Astrocyte (in vitro differentiated cells and primary cell): Measurements from ENCODE around the gene ZNF19. TPM values are rescaled to one million over a fixed set of nuclear protein-coding genes. Genes with fewer than 3 reads are reported as not detected.

ENCODE experiments used
- DNase-seq: peaks from one replicate; pipeline ENCODE4 v3.0.0-alpha.2; 2010; ENCODE audit warnings: low read depth
- FAIRE-seq: peaks from 2 replicates; lab custom pipeline; 2011; peaks lifted over from hg19 to GRCh38; lab: Jason Lieb, UNC
- H2AFZ ChIP-seq: 2 replicates; pipeline ENCODE4 v1.6.0; 2012; ENCODE audit warnings: low read depth, low read length, inconsistent platforms
- H3K27ac ChIP-seq: 2 replicates; pipeline ENCODE4 v1.5.1; 2011; ENCODE audit warnings: low read depth, low read length, inconsistent platforms
- H3K27me3 ChIP-seq: 2 replicates; pipeline ENCODE4 v1.6.0; 2011; ENCODE audit warnings: low read length, inconsistent platforms; ENCODE audit not compliant: insufficient read depth
- H3K36me3 ChIP-seq: 2 replicates; pipeline ENCODE4 v1.5.1; 2011; ENCODE audit warnings: low read length, inconsistent platforms; ENCODE audit not compliant: insufficient read depth
- H3K4me1 ChIP-seq: 2 replicates; pipeline ENCODE4 v1.5.1; 2011; ENCODE audit warnings: low read length, inconsistent platforms; ENCODE audit not compliant: insufficient read depth
- H3K4me2 ChIP-seq: 2 replicates; pipeline ENCODE4 v1.6.0; 2012; ENCODE audit warnings: low read length, inconsistent platforms
- H3K4me3 ChIP-seq: 2 replicates; pipeline ENCODE4 v1.5.1; 2011; ENCODE audit warnings: low read depth, mild to moderate bottlenecking, low read length, inconsistent platforms; ENCODE audit not compliant: insufficient read depth
- H3K79me2 ChIP-seq: 2 replicates; pipeline ENCODE4 v1.6.0; 2012; ENCODE audit warnings: mild to moderate bottlenecking, low read length, inconsistent platforms; ENCODE audit not compliant: insufficient read depth
- H3K9ac ChIP-seq: 2 replicates; pipeline ENCODE4 v1.6.0; 2012; ENCODE audit warnings: mild to moderate bottlenecking, low read length, inconsistent platforms
- H3K9me3 ChIP-seq: 2 replicates; pipeline ENCODE4 v1.5.1; 2012; ENCODE audit warnings: low read depth, mild to moderate bottlenecking, low read length, inconsistent platforms; ENCODE audit not compliant: insufficient read depth
- H4K20me1 ChIP-seq: 2 replicates; pipeline ENCODE4 v1.6.0; 2012; ENCODE audit warnings: low read length, inconsistent platforms; ENCODE audit not compliant: insufficient read depth
- H3K27ac Mint-ChIP-seq: one replicate; pipeline ENCODE4 v1.8.0; 2021; ENCODE audit warnings: mild to moderate bottlenecking, mixed read lengths; ENCODE audit not compliant: unreplicated experiment
- H3K27me3 Mint-ChIP-seq: one replicate; pipeline ENCODE4 v1.8.0; 2021; ENCODE audit warnings: low read depth, mixed read lengths; ENCODE audit not compliant: unreplicated experiment
- H3K36me3 Mint-ChIP-seq: one replicate; pipeline ENCODE4 v1.8.0; 2021; ENCODE audit warnings: low read depth, mixed read lengths; ENCODE audit not compliant: unreplicated experiment
- H3K4me1 Mint-ChIP-seq: one replicate; pipeline ENCODE4 v1.8.0; 2021; ENCODE audit warnings: low read depth, mixed read lengths; ENCODE audit not compliant: unreplicated experiment
- H3K4me3 Mint-ChIP-seq: one replicate; pipeline ENCODE4 v1.8.0; 2021; ENCODE audit warnings: mild to moderate bottlenecking, moderate library complexity, mixed read lengths; ENCODE audit not compliant: unreplicated experiment
- H3K9me3 Mint-ChIP-seq: one replicate; pipeline ENCODE4 v1.8.0; 2021; ENCODE audit warnings: mild to moderate bottlenecking, mixed read lengths; ENCODE audit not compliant: unreplicated experiment
- CTCF ChIP-seq: IDR thresholded peaks from 2 replicates; pipeline ENCODE4 v1.5.1; 2011; ENCODE audit warnings: low read depth, mild to moderate bottlenecking, inconsistent platforms, low read length, moderate library complexity; ENCODE audit not compliant: insufficient read depth
- EZH2 ChIP-seq: IDR thresholded peaks from 2 replicates; pipeline ENCODE4 v1.6.1; 2012; ENCODE audit warnings: mild to moderate bottlenecking, low read length, inconsistent platforms; ENCODE audit not compliant: insufficient read depth
- total RNA-seq: library from RNA; stranded (reverse); gene quantifications from 2 replicates; pipeline ENCODE4 v1.2.1, GENCODE V29; 2021

Gene ZNF19
- total RNA-seq, 1 donor from 2014 or later: 2.9 TPM

GRCh38 chr16:71460941-71461340 lies 28.2 kb downstream of the ZNF19 start:
- no peak for DNase-seq
- Histone ChIP-seq H3K4me3 (peak overlapping the region; percentile 91), H3K79me2 (peaks cover 35% of the 10 kb centered on the region), H3K4me2 (peak overlapping the region; percentile 91), H3K4me1 (peaks cover 12% of the 10 kb centered on the region), H3K27me3 (no peaks in the 10 kb centered on the region), H2AFZ (no peak overlapping the region), H3K36me3 (no peaks in the 10 kb centered on the region), H3K9ac (no peak overlapping the region), H3K27ac (peak overlapping the region; percentile 9), H4K20me1 (peaks cover 4% of the 10 kb centered on the region), H3K9me3 (no peaks in the 10 kb centered on the region)
- Mint-ChIP-seq H3K9me3 (peaks cover 6% of the 10 kb centered on the region), H3K27me3 (peaks cover 2% of the 10 kb centered on the region), H3K4me1 (peaks cover 17% of the 10 kb centered on the region), H3K4me3 (peak overlapping the region; percentile 96), H3K27ac (peak overlapping the region; percentile 92), H3K36me3 (peaks cover 11% of the 10 kb centered on the region)
- no peak for FAIRE-seq
- TF ChIP-seq CTCF (no peak), EZH2 (no peak)

- H3K9me3 Mint-ChIP-seq: peaks cover 7% of the 10 kb centered on the region
- Histone ChIP-seq H2AFZ (no peak overlapping the region), H3K36me3 (peaks cover 6% of the 10 kb centered on the region), H3K4me3 (peak overlapping the region; percentile 17), H3K4me2 (peak overlapping the region; percentile 91), H4K20me1 (peaks cover 4% of the 10 kb centered on the region), H3K27me3 (no peaks in the 10 kb centered on the region), H3K4me1 (peaks cover 12% of the 10 kb centered on the region), H3K9ac (no peak overlapping the region), H3K27ac (peak overlapping the region; percentile 52), H3K79me2 (peaks cover 35% of the 10 kb centered on the region), H3K9me3 (no peaks in the 10 kb centered on the region)
- peaks cover 17% of the 10 kb centered on the region for H3K4me1 Mint-ChIP-seq
- H3K36me3 Mint-ChIP-seq: peaks cover 17% of the 10 kb centered on the region
- peak overlapping the region; percentile 92 for H3K27ac Mint-ChIP-seq
- peak overlapping the region; percentile 96 for H3K4me3 Mint-ChIP-seq
- DNase-seq (peak; percentile 80), FAIRE-seq (peak; percentile 56)
- no peak for TF ChIP-seq CTCF
- TF ChIP-seq EZH2: no peak
- peaks cover 2% of the 10 kb centered on the region for H3K27me3 Mint-ChIP-seq
These were observed 28.9 kb downstream of the ZNF19 start for GRCh38 chr16:71460236-71460635.

- Histone ChIP-seq H3K36me3 (peaks cover 10% of the 10 kb centered on the region), H3K4me2 (peak overlapping the region; percentile 91), H3K79me2 (peaks cover 35% of the 10 kb centered on the region), H3K27me3 (no peaks in the 10 kb centered on the region), H3K9ac (no peak overlapping the region), H3K4me1 (peaks cover 12% of the 10 kb centered on the region), H4K20me1 (peaks cover 4% of the 10 kb centered on the region), H2AFZ (no peak overlapping the region), H3K27ac (peak overlapping the region; percentile 52), H3K9me3 (no peaks in the 10 kb centered on the region), H3K4me3 (peak overlapping the region; percentile 17)
- Mint-ChIP-seq H3K9me3 (peaks cover 10% of the 10 kb centered on the region), H3K4me1 (peaks cover 17% of the 10 kb centered on the region), H3K36me3 (peaks cover 24% of the 10 kb centered on the region), H3K27ac (no peak overlapping the region), H3K27me3 (peaks cover under 1% of the 10 kb centered on the region), H3K4me3 (no peak overlapping the region)
- TF ChIP-seq EZH2 (no peak), CTCF (no peak)
- no peak for DNase-seq
- no peak for FAIRE-seq
These were observed 29.6 kb downstream of the ZNF19 start for GRCh38 chr16:71459510-71459909.
